ENCODE measurements around the gene SRGN.
A peak's percentile ranks its signal among the peaks of the same experiment; 100 is the strongest.

DNA sequence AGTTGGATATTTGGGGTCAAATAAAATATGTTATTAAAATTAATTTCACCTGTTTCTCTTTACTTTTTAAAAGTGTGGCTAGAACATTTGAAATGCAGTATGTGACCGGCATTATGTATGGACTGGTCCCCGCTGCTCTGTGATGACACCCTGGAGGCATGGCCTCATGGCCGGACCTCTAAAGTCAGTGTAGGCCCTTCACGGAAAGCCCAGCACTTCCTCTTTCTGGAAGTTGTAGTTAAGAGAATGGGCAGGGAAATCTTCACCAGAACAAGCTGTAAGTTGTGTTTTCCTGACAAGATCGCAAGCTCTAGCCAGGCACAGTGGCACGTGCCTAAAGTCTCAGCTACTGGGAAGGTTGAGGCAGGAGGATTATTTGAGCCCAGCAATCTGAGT, 38.3 kb upstream of the SRGN start:
- TF ChIP-seq, protein P1, sequence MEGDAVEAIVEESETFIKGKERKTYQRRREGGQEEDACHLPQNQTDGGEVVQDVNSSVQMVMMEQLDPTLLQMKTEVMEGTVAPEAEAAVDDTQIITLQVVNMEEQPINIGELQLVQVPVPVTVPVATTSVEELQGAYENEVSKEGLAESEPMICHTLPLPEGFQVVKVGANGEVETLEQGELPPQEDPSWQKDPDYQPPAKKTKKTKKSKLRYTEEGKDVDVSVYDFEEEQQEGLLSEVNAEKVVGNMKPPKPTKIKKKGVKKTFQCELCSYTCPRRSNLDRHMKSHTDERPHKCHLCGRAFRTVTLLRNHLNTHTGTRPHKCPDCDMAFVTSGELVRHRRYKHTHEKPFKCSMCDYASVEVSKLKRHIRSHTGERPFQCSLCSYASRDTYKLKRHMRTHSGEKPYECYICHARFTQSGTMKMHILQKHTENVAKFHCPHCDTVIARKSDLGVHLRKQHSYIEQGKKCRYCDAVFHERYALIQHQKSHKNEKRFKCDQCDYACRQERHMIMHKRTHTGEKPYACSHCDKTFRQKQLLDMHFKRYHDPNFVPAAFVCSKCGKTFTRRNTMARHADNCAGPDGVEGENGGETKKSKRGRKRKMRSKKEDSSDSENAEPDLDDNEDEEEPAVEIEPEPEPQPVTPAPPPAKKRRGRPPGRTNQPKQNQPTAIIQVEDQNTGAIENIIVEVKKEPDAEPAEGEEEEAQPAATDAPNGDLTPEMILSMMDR (IDR thresholded peaks at IDR 0.05), result no peak
- TF ChIP-seq POLR2A (IDR thresholded peaks at IDR 0.05), result no peak
- no peak for TF ChIP-seq EP300 (IDR thresholded peaks at IDR 0.05)
- TF ChIP-seq POLR2AphosphoS5 (IDR thresholded peaks at IDR 0.05), result peak in 1 of 2 donors; percentile 46

Measured in upper lobe of left lung (tissue), 4 donors.